A549 (cell line): Measurements from ENCODE around the gene RIPOR2. TPM values are rescaled to one million over a fixed set of nuclear protein-coding genes. Genes with fewer than 3 reads are reported as not detected.
"Not testable (repeated sequence)": the region's sequence is repeated elsewhere in the genome, so short reads cannot be mapped to it uniquely, and the experiment has no call there.

Experiments
- ATAC-seq, 2 experiments: fragments of 200-7000 bp in 1 of 2; fragments of >200 bp in 1 of 2; cut with Nextera tagmentation in 1 of 2; cut with Tn5 transposase in 1 of 2; 3 replicates each; pipeline versions ENCODE4 v1.8.0 to v1.9.1; 2018 to 2020; ENCODE audit warnings: mild to moderate bottlenecking in 1 of 2, moderate library complexity in 1 of 2
- CTCF ChIA-PET: fragments of 300-600 bp; sonication (Branson Sonifier 250); formaldehyde crosslinking; extraction: SDS; loops from one replicate; lab custom pipeline; 2021; ENCODE audit warnings: antibody characterized with exemption, inconsistent platforms; lab: Yijun Ruan, JAX
- POLR2A ChIA-PET: fragments of 350-600 bp; formaldehyde crosslinking; extraction: SDS; loops from one replicate; lab custom pipeline; 2021; ENCODE audit warnings: antibody characterized with exemption, inconsistent platforms; lab: Yijun Ruan, JAX
- DNase-seq, 2 experiments: peaks; one replicate each; pipeline versions ENCODE4 v3.0.0 to v3.0.0-alpha.2; 2011 to 2016; ENCODE audit warnings: low read depth in 1 of 2, low spot score in 1 of 2
- FAIRE-seq: peaks from 2 replicates; lab custom pipeline; 2011; peaks lifted over from hg19 to GRCh38; lab: Jason Lieb, UNC
- H3K27ac ChIP-seq, 2 experiments: fragments of >200 bp; sonication (Bioruptor Twin); formaldehyde crosslinking; 3 replicates each; pipeline ENCODE4 v1.5.1; 2016 to 2017
- H3K4me1 ChIP-seq: fragments of >200 bp; sonication (Bioruptor Twin); formaldehyde crosslinking; 3 replicates; pipeline ENCODE4 v1.6.1; 2016
- H3K4me2 ChIP-seq: fragments of >200 bp; sonication (Bioruptor Twin); formaldehyde crosslinking; 3 replicates; pipeline ENCODE4 v1.6.1; 2016
- H3K4me3 ChIP-seq: fragments of >200 bp; sonication (Bioruptor Twin); formaldehyde crosslinking; 3 replicates; pipeline ENCODE4 v1.5.1; 2016
- H3K9me3 ChIP-seq: fragments of >200 bp; sonication (Bioruptor Twin); formaldehyde crosslinking; 3 replicates; pipeline ENCODE4 v1.6.1; 2016
- BHLHE40 ChIP-seq: IDR thresholded peaks from 2 replicates; pipeline ENCODE4 v1.6.1; 2012; ENCODE audit warnings: low read depth, low read length, inconsistent platforms
- CBX8 ChIP-seq: fragments of 200-600 bp; sonication (generic); IDR thresholded peaks from 2 replicates; pipeline ENCODE4 v1.6.1; 2016
- CEBPB ChIP-seq, 2 experiments: fragments of >200 bp in 1 of 2; sonication (Bioruptor Twin) in 1 of 2; formaldehyde crosslinking in 1 of 2; IDR thresholded peaks; 2 replicates each; pipeline ENCODE4 v1.6.1; 2012 to 2016
- EHMT2 ChIP-seq: fragments of 200-600 bp; sonication (generic); IDR thresholded peaks from 2 replicates; pipeline ENCODE4 v1.6.1; 2016; ENCODE audit warnings: antibody characterized with exemption, low read depth, mild to moderate bottlenecking, moderate library complexity
- EP300 ChIP-seq, 2 experiments: fragments of >200 bp; sonication (Bioruptor Twin); formaldehyde crosslinking; IDR thresholded peaks; 2 replicates in 1 of 2; 3 replicates in 1 of 2; pipeline ENCODE4 v1.6.1; 2016 to 2017
- ESRRA ChIP-seq: fragments of 150-350 bp; IDR thresholded peaks from 2 replicates; pipeline ENCODE4 v1.6.1; 2014; ENCODE audit warnings: mild to moderate bottlenecking, low read length, borderline replicate concordance
- FOSB ChIP-seq: fragments of 250-450 bp; sonication (Bioruptor Pico); IDR thresholded peaks from 2 replicates; pipeline ENCODE4 v1.5.0; 2020; ENCODE audit warnings: mild to moderate bottlenecking, moderate library complexity
- GATA3 ChIP-seq: IDR thresholded peaks from 2 replicates; pipeline ENCODE4 v1.6.1; 2012; ENCODE audit warnings: borderline replicate concordance
- HEYL ChIP-seq: fragments of 250-450 bp; sonication (Bioruptor Pico); IDR thresholded peaks from 2 replicates; pipeline ENCODE4 v1.8.0; 2021; ENCODE audit warnings: mild to moderate bottlenecking, moderate library complexity
- HOXA7 ChIP-seq: fragments of 250-450 bp; sonication (Bioruptor Pico); IDR thresholded peaks from 2 replicates; pipeline ENCODE4 v1.5.0; 2020; ENCODE audit warnings: mild to moderate bottlenecking, moderate library complexity
- HOXB13 ChIP-seq: fragments of 250-450 bp; sonication (Bioruptor Pico); IDR thresholded peaks from 2 replicates; pipeline ENCODE4 v1.5.0; 2020; ENCODE audit warnings: low read depth, mild to moderate bottlenecking, moderate library complexity
- JUN ChIP-seq, 2 experiments: fragments of >200 bp; sonication (Bioruptor Twin); formaldehyde crosslinking; IDR thresholded peaks; 2 replicates in 1 of 2; 3 replicates in 1 of 2; pipeline ENCODE4 v1.6.1; 2016 to 2017
- KDM5A ChIP-seq: fragments of 200-600 bp; sonication (generic); IDR thresholded peaks from 2 replicates; pipeline ENCODE4 v1.6.1; 2016; ENCODE audit warnings: antibody characterized with exemption, mild to moderate bottlenecking
- MAZ ChIP-seq: fragments of 150-350 bp; IDR thresholded peaks from 2 replicates; pipeline ENCODE4 v1.6.1; 2014; ENCODE audit warnings: antibody characterized with exemption, low read depth, low read length, borderline replicate concordance
- NR3C1 ChIP-seq: fragments of >200 bp; sonication (Bioruptor Twin); formaldehyde crosslinking; IDR thresholded peaks from 3 replicates; pipeline ENCODE4 v1.6.1; 2017
- POLR2A ChIP-seq: IDR thresholded peaks from 2 replicates; pipeline ENCODE4 v1.6.1; 2012; ENCODE audit warnings: mild to moderate bottlenecking, low read length
- RCOR1 ChIP-seq: fragments of 150-350 bp; IDR thresholded peaks from 2 replicates; pipeline ENCODE4 v1.6.1; 2014; ENCODE audit warnings: antibody characterized with exemption, low read length, low read depth
- RFX5 ChIP-seq: fragments of 450-650 bp; IDR thresholded peaks from 2 replicates; pipeline ENCODE4 v1.7.1; 2014; ENCODE audit warnings: antibody characterized with exemption, mild to moderate bottlenecking, moderate library complexity
- ZFP36 ChIP-seq: fragments of 450-650 bp; IDR thresholded peaks from 2 replicates; pipeline ENCODE4 v1.6.1; 2014; ENCODE audit warnings: borderline replicate concordance; ENCODE audit not compliant: partially characterized antibody
- ZSCAN20 ChIP-seq: fragments of 250-450 bp; sonication (Bioruptor Pico); IDR thresholded peaks from 2 replicates; pipeline ENCODE4 v1.8.0; 2022; ENCODE audit warnings: mild to moderate bottlenecking, moderate library complexity
- WGBS: methylation state at CpG from one replicate; pipeline ENCODE4 v1.1.6; 2017; ENCODE audit errors: missing lambda C conversion rate; 5-methylcytosine and 5-hydroxymethylcytosine counted together
- polyA plus RNA-seq, 4 experiments: library from polyadenylated mRNA; depleted of rRNA in 3 of 4; stranded (reverse); fragments of >200 nt; fragmentation: RNase III in 1 of 4; extraction: RNeasy Plus Mini Kit Qiagen cat#74134 plus additional on column Dnase treatment in 1 of 4; gene quantifications; 2 replicates in 3 of 4; 3 replicates in 1 of 4; pipeline ENCODE4 v1.2.3, GENCODE V29; 2011 to 2017
- TF ChIP-seq, protein P1 (sequence below): fragments of 450-650 bp; IDR thresholded peaks from 2 replicates; pipeline ENCODE4 v1.6.1; 2014; ENCODE audit warnings: antibody characterized with exemption
- TF ChIP-seq, protein P2 (sequence below): IDR thresholded peaks from 2 replicates; pipeline ENCODE4 v1.6.1; 2012
- TF ChIP-seq, protein P3 (sequence below): fragments of 150-350 bp; IDR thresholded peaks from 2 replicates; pipeline ENCODE4 v1.6.1; 2014; ENCODE audit warnings: low read depth, mild to moderate bottlenecking, low read length
- TF ChIP-seq, protein P4 (sequence below): fragments of 250-450 bp; sonication (Bioruptor Pico); IDR thresholded peaks from 2 replicates; pipeline ENCODE4 v1.5.0; 2021; ENCODE audit warnings: mild to moderate bottlenecking, moderate library complexity, borderline replicate concordance
- TF ChIP-seq, protein P5 (sequence below): fragments of 250-450 bp; sonication (Bioruptor Pico); IDR thresholded peaks from 2 replicates; pipeline ENCODE4 v1.5.0; 2020; ENCODE audit warnings: low read depth, mild to moderate bottlenecking, moderate library complexity

RIPOR2 gene
- polyA plus RNA-seq, 2 of the 4 experiments (the other 2 are of a cell fraction) = 0.01 TPM; not detected in 1

DNA sequence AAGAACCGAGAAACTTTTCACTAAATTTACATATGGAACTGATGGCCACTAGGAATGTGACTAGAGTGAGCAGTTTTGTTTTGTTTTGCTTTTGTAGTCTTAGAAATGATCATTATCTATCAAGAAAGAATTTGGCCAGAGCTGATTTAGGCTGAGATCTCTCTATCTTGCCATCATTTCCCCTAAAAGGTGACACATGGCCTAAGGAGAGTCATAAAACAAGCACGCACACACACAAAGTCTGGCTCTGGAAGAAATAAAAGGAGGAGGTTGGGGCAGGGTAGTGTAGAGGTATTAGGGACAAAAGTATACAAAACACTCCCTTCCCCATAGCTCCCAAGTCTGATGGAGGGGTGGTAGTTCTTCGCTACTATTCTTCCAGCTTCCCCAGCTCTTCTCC is 56.4 kb downstream of the RIPOR2 start:
- DNase-seq = no peak
- no peak overlapping the region for H3K27ac ChIP-seq
- 28% methylated on average over 3 of the region's 3 CpGs for WGBS
- peaks cover 8% of the 10 kb centered on the region; the same call in 1 of the 3 replicates for H3K9me3 ChIP-seq
- H3K4me3 ChIP-seq = no peak overlapping the region
- ChIA-PET CTCF (interaction anchor here (0.8 to 1.5 kb wide), 2 partner anchors 23 to 33 kb away, joined by 3 to 4 read pairs; no protein-coding TSS in a partner anchor), POLR2A (no interaction called here)
- no peaks in the 10 kb centered on the region for H3K4me1 ChIP-seq
- FAIRE-seq = no peak
- TF ChIP-seq, protein P1, sequence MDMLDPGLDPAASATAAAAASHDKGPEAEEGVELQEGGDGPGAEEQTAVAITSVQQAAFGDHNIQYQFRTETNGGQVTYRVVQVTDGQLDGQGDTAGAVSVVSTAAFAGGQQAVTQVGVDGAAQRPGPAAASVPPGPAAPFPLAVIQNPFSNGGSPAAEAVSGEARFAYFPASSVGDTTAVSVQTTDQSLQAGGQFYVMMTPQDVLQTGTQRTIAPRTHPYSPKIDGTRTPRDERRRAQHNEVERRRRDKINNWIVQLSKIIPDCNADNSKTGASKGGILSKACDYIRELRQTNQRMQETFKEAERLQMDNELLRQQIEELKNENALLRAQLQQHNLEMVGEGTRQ = no peak
- TF ChIP-seq MAZ = no peak
- no peak for TF ChIP-seq HOXB13 (CRISPR knock-in tag)
- TF ChIP-seq, protein P2, sequence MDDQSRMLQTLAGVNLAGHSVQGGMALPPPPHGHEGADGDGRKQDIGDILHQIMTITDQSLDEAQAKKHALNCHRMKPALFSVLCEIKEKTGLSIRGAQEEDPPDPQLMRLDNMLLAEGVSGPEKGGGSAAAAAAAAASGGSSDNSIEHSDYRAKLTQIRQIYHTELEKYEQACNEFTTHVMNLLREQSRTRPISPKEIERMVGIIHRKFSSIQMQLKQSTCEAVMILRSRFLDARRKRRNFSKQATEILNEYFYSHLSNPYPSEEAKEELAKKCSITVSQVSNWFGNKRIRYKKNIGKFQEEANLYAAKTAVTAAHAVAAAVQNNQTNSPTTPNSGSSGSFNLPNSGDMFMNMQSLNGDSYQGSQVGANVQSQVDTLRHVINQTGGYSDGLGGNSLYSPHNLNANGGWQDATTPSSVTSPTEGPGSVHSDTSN = no peak
- no peak for TF ChIP-seq POLR2A
- TF ChIP-seq GATA3 = no peak
- no peak for TF ChIP-seq EHMT2
- no peak for TF ChIP-seq ZFP36
- TF ChIP-seq ESRRA = no peak
- TF ChIP-seq CEBPB (IDR thresholded peaks at IDR 0.05) = no peak
- no peak for TF ChIP-seq BHLHE40
- no peak for TF ChIP-seq KDM5A
- TF ChIP-seq RFX5 = no peak
- no peak for TF ChIP-seq CBX8
- no peak for TF ChIP-seq FOSB (CRISPR knock-in tag)
- no peak for TF ChIP-seq HOXA7
- no peak overlapping the region for H3K4me2 ChIP-seq
- ATAC-seq = no peak

DNA sequence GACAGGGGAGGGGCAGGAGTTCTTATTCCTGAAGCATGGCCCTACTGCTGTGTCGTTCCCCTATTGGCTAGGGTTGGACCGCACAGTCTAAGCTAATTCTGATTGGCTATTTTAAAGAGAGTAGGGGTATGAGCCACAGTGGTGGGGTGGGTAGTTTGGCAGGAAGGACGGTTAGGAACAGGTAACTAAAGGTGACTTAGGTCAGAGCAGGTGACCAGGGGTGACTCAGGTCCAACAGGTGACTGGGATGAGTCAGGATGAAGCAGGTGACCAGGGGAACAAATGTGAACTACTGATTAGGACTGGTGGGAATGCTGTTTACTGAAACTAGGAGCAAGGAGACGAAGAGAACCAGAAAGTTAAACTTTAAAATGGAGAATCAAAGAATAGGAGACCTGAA is 58.0 kb downstream of the RIPOR2 start:
- 24% methylated on average over 4 of the region's 4 CpGs for WGBS
- H3K4me2 ChIP-seq, H3K9me3 ChIP-seq, H3K4me1 ChIP-seq, ATAC-seq, CTCF ChIA-PET, H3K4me3 ChIP-seq, H3K27ac ChIP-seq, FAIRE-seq, DNase-seq, POLR2A ChIA-PET: not testable (repeated sequence)

DNA sequence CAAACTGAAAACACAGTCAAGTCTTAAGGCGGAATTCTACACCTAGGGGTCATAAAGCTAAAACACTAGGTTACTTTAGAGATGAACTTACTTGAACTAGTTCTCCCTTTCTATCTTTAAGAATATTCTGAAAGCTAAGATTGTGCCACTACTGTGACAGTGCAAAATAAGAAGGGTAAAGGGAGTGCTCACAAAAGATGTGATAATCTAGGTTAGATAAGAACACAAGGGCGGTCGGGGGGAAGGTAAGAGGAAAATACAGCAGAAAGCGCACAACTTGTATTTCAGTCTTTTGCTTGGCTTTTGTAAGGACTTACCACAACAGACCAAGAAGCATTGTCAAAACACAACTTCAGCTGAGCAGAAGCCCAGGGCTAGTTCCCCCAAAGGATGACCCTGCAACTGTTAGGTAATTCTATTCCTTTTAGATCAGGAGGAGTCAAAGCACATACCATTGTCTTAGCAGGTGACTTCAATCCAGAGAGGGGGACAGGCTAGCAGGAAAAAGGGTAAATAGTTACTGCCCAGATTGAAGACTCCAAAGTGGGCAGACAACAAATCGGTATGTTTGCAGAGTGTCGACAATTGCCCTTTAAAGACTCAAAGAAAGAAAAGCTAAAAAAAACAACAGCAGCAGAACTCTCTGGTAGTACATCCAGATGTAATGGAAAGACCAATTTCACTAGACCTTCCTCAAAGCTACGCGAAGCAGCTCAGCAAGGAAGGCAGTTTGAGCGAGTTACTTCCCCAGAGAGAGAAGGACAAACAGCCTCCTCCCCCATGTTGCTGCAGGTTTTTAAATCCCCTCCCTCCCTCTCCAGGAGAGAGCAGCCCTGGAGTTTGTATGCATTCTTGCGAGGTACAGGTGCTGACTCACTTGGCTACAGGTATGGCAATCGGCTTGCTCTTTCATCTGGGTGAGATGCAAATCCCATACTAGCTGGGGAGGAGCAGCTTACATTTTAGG is 59.0 kb downstream of the RIPOR2 start:
- TF ChIP-seq ESRRA (no peak), EP300 (IDR thresholded peaks at IDR 0.05) (no peak), CEBPB (IDR thresholded peaks at IDR 0.05) (no peak), RCOR1 (no peak), ZSCAN20 (CRISPR knock-in tag) (no peak), HEYL (no peak), JUN (IDR thresholded peaks at IDR 0.05) (no peak), HOXA7 (no peak), NR3C1 (no peak), ZFP36 (no peak), HOXB13 (CRISPR knock-in tag) (no peak)
- TF ChIP-seq, protein P1 = no peak
- TF ChIP-seq, protein P3, sequence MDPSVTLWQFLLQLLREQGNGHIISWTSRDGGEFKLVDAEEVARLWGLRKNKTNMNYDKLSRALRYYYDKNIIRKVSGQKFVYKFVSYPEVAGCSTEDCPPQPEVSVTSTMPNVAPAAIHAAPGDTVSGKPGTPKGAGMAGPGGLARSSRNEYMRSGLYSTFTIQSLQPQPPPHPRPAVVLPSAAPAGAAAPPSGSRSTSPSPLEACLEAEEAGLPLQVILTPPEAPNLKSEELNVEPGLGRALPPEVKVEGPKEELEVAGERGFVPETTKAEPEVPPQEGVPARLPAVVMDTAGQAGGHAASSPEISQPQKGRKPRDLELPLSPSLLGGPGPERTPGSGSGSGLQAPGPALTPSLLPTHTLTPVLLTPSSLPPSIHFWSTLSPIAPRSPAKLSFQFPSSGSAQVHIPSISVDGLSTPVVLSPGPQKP = no peak
- TF ChIP-seq, protein P4, sequence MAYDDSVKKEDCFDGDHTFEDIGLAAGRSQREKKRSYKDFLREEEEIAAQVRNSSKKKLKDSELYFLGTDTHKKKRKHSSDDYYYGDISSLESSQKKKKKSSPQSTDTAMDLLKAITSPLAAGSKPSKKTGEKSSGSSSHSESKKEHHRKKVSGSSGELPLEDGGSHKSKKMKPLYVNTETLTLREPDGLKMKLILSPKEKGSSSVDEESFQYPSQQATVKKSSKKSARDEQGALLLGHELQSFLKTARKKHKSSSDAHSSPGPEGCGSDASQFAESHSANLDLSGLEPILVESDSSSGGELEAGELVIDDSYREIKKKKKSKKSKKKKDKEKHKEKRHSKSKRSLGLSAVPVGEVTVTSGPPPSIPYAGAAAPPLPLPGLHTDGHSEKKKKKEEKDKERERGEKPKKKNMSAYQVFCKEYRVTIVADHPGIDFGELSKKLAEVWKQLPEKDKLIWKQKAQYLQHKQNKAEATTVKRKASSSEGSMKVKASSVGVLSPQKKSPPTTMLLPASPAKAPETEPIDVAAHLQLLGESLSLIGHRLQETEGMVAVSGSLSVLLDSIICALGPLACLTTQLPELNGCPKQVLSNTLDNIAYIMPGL = no peak
- TF ChIP-seq, protein P5, sequence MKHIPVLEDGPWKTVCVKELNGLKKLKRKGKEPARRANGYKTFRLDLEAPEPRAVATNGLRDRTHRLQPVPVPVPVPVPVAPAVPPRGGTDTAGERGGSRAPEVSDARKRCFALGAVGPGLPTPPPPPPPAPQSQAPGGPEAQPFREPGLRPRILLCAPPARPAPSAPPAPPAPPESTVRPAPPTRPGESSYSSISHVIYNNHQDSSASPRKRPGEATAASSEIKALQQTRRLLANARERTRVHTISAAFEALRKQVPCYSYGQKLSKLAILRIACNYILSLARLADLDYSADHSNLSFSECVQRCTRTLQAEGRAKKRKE (CRISPR knock-in tag) = no peak
- ChIA-PET POLR2A (no interaction called here), CTCF (no interaction called here)
- FAIRE-seq (no peak), DNase-seq (no peak), ATAC-seq (no peak)
- no peak overlapping the region for H3K27ac ChIP-seq
- 45% methylated on average over 11 of the region's 11 CpGs for WGBS
- H3K4me3 ChIP-seq = no peak overlapping the region
- H3K9me3 ChIP-seq = peaks cover 8% of the 10 kb centered on the region; the same call in 1 of the 3 replicates
- H3K4me1 ChIP-seq = no peaks in the 10 kb centered on the region
- no peak overlapping the region for H3K4me2 ChIP-seq
